ENCODE data around the gene OGFOD3.
"Not testable (repeated sequence)": the region's sequence is repeated elsewhere in the genome, so short reads cannot be mapped to it uniquely, and the experiment has no call there.

The OGFOD3 gene

DNA sequence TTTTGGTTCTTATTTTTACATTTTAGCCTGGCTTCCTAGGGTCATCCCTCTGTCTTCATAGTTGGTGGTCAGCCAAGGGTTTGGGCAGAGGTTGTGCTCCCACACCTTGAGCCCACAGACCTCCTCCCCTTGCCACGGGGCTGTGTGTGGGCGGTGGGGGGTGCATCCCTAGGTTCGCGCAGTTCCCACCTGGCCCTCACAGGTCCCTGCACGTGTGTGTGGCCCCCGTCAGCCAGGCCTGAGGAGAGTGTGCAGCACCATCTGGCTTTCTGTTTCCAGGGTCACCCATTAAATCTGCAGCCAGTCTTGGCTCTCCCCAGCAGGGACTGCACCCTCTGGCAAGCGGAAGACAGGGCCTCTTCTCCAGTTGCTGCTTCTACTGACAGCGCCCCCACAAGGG is 13.6 kb upstream of the OGFOD3 start:
- no peak for DNase-seq

DNA sequence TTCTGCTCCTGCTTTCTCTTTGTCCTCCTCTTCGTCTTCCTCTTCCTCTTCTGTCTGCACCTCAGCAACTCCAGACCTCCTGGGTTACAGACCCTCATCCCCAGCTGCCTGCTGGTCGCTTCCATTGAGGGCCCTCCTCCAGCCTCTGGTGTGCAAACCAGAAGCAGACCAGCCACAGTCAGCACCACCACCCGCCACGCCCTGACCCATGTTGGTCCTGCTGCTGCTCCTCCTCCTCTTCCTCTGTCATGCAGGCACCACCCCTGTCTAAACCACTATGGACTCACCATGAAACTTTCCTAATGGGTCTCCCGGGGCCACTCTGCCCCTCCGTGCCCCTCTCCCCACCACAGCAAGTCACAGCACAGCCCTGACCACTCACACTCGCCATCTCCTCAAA is 11.4 kb upstream of the OGFOD3 start:
- DNase-seq, result no peak

DNA sequence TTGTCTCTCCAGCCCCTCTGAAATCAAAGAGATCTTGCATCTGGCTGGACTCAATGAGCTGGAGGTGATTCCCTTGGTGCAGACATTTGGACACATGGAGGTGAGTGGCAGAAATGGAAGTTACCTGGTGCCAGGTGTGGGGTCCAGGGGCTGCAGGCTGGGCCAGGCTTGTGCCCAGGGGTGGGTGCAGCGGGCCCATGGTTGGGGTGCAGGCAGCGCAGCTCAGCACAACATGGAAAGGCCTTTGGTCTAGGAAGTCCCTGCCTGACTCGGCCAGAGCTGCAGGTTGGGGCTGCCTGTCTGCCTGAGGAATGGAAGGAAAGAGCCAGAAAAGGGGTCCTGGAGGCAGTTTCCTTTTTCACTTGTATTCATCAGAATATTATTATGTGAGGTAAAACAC is 10.2 kb upstream of the OGFOD3 start:
- DNase-seq, result no peak

DNA sequence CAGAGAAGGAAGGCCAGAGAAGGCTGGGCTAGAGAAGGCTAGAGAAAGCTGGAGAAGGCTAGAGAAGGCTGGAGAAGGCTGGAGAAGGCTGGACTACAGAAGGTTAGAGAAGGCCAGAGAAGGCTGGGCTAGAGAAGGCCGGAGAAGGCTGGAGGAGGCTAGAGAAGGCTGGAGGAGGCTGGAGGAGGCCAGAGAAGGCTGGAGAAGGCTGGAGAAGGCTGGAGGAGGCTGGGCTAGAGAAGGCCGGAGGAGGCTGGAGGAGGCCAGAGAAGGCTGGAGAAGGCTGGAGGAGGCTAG is 6.4 kb upstream of the OGFOD3 start:
- DNase-seq, result no peak

DNA sequence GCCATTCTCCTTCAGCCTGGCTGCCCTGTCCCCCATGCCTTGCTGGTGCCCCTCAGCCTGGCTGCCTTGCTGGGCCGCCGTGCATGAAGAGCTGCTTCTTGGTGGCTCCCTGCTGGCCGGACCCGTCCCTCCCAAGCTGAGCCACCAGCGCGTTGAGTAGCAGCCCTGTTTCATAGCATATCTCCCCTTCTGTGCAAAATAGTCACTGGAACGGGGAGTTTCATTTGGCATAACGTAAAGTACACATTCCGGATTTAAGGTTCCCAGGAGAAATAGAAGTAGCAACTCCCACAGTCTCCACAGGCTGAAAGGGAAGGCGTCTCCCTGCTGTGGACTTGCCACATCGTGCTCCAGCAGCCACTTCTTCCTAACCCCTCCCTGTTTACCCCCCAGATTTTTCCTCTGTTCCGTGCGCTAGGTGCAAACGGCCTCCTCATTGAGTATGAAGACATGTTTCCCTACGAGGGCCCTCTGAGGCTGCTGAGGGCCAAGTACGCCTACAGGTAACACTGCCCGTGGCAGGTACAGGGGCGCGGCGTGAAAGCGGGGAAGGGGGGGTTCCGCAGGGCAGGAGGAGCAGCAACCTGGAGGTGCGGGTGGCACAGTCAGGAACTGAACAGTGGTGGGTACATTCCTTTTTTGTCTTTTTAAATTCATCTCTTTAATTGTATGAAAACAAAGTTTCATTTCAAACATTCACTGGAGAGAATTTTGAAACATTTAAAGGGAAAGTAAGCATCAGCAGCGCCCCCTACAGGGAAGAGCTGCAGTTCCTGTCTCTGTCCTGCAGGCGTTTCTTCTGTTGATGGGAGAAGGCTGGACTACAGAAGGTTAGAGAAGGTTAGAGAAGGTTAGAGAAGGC is 5.8 kb upstream of the OGFOD3 start:
- peak; percentile 61 for DNase-seq

DNA sequence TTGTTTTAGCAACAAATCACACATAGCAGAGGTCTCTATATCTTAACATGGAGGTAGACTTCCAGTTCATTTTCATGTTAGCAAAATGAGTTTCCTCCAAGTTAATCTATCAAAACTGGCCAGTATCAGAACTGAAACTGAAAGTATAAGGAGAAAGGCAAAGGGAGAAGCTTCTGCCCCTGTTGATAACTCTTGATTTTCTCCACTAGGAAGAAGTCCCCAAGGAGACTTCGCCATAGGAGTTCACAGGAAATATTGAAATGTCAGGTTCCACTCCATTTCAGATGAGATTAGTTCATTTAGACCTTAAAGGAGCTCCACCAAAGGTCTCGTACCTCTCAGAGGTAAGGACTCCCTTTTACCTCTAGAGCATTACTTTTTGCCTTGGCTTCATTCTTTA is 1.2 kb upstream of the OGFOD3 start:
- no peak for DNase-seq

DNA sequence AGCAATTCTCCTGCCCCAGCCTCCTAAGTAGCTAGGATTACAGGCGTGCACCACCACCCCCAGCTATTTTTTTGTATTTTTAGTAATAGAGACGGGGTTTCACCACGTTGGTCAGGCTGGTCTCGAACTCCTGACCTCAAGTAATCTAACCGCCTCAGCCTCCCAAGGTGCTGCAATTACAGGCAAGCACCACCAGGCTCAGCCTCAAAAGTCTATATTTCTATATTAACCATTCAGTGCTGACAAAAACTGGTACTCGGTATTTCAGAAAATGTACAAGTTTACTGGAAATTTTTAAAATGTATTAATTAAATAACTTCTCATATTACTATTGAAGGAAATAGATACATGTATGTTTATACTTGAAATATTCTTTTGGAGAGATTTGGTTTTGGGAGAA is 1.6 kb downstream of the OGFOD3 start:
- DNase-seq, result no peak

DNA sequence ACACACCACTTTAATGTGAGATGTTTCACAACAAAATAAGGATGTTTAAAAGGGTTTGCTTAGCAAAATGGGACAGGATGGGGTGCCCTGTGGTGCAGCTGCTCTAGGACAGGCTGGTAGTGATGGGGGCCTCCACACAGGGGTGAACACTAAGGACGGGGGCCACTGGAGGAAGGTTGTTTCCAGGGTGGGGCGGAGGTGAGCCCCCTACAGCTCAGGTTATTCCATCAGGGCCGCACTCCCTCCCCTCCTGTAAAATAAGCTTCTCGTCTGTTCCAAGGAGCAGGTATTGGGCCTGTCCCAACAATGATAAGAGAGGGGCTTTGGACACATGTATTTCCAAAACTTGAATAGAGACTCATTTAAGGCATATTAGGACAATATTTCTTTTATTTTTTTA is 2.1 kb downstream of the OGFOD3 start:
- DNase-seq, result no peak

DNA sequence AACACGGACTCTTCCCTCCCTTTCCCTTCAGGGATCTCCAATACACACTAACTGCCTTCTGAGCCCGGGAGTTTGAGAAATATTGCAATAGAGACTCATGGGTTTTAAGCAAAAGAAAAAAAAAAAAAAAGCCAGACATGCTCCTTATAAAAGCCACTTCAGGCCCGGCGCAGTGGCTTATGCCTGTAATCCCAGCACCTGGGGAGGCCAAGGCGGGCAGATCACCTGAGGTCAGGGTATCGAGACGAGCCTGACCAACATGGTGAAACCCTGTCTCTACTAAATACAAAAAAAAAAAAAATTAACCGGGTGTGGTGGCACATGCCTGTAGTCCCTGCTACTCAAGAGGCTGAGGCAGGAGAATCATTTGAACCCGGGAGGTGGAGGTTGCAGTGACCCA is 2.6 kb downstream of the OGFOD3 start:
- DNase-seq, result no peak

DNA sequence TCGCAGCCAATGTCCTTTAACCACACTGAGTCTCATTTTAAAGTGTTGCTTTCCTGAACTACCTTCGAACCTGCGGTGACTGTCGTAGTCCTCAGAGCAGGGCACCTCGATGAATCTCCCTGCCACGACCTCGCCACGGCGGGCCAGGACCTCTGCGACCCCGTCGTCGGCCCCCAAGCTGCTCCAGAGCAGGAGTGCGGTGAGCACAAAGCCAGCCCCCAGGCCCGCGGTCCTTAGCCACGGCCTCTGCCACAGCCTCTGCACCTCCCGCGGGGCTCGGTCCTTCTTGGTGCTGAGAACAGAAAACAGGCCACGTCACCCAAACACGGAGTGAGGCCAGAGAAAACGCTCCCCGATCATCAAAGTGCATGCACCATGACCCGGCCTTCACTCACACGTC is 3.0 kb downstream of the OGFOD3 start:
- DNase-seq, result no peak

DNA sequence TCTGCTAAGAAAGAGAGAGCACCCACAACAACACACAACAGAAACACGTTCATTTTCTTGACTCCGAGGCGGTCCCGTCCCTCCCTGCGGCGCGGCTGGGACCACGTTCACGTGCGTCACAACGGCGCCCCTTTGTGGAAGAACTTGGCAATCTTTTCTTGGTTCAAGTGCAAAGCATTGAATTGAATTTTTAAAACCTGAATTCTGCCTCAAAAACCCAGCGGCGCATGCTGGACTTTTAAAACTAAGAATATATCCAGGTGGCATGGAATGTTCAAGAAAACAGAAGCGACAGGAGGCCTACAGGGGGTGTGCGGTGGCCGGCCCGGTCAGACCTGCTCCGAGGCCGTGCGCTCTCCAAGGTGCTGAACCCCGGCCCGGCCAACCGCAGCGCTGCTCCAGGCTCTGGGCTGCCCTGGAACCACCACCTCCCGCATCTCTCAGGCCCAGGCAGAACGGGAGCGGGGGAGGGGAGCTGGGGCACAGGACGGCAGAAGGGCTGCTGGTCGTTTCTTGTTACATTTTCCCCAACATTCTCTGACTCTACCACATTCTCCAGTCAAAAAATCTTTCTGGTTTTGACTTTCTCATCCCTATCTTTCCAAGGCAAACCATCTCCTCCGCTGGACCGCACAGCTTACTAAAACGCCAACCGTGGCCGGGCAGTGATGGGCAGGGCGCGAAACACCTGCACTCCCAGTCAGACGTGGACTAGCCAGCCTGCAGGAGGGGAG is 3.7 kb downstream of the OGFOD3 start:
- peak; percentile 79 for DNase-seq

DNA sequence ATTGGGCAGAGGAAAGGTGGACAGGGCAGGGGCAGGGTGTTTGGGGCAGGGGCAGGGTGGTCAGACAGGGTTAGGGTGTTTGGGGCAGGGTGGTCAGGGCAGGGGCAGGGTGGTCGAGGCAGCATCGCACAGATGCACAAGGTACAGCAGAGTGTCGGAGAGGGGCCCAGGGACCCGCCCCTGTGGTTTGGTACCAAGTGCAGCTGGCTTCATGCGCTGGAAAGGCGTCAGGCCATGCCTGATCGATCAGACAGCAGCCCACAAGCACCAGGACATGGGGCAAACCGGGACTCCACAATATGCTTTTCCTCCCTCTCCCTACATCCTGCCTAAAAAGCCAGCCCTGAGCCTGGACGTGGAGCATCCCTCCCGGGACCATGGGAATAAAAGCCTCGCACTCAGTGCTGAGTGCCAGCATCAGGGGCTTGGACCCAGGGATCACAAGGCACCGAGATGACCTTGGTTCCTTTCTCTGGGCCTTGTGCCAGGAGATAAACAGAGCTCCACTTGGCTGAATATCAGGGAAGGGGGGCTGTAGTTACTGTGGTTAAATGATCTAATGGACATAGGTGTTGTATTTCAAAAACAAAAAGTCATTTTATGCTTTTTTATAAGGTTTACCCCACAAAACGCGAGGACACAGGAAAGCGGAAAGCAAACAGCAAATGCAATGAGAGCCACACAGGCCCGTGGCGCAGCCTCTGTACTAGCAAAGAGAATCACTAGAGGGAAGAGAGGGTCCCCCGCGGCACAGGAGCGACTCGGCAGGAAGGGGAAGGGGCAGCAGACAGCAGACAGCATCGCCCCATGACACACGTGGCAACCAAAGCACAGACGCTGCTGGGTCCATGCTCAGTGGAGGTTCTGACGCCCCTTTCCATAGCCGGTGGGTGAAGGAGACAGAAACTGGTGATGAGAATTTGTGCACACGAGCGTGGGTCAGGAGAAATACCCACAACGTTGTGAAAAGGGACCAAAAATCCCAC is 5.6 kb downstream of the OGFOD3 start:
- DNase-seq, result no peak

DNA sequence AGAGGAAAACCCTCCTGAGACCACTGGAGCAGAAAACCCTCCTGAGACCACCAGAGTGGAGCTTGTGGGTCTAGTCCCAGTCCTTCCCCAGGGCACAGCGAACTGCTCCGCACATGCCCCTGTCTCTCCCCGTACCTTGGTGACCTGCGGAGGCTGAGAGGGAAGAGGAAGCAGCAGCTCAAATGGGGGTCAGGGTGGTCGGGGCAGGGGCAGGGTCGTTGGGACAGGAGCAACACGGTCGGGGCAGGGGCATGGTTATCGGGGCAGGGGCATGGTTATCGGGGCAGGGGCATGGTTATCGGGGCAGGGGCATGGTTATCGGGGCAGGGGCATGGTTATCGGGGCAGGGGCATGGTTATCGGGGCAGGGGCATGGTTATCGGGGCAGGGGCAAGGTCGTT is 6.3 kb downstream of the OGFOD3 start:
- DNase-seq, result not testable (repeated sequence)

DNA sequence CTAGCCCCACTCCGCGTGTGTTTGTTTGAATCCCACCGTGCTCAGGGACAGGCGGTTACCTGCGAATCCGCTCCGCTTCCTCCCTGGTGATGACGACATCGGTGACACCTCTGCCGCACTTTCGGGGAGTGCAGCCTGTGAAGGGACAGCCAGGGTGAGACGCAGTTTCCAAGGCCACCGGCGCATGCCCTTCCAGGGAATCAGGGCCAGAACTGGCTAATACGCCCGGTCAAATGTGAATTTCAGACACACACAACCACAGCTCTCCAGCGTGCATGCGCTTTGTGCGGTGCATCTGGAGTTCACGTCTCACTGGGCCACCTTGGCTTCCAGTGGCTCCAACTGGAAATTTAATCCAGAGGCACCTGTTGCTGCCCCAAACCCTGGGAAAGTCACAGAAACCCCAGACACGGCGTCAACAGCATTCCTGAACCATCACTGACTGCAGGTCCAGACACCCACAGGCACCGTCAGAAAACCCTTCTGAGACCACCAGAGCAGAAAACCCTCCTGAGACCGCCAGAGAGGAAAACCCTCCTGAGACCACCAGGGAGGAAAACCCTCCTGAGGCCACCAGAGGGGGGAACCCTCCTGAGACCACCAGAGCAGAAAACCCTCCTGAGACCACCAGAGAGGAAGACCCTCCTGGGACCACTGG is 6.9 kb downstream of the OGFOD3 start:
- no peak for DNase-seq

DNA sequence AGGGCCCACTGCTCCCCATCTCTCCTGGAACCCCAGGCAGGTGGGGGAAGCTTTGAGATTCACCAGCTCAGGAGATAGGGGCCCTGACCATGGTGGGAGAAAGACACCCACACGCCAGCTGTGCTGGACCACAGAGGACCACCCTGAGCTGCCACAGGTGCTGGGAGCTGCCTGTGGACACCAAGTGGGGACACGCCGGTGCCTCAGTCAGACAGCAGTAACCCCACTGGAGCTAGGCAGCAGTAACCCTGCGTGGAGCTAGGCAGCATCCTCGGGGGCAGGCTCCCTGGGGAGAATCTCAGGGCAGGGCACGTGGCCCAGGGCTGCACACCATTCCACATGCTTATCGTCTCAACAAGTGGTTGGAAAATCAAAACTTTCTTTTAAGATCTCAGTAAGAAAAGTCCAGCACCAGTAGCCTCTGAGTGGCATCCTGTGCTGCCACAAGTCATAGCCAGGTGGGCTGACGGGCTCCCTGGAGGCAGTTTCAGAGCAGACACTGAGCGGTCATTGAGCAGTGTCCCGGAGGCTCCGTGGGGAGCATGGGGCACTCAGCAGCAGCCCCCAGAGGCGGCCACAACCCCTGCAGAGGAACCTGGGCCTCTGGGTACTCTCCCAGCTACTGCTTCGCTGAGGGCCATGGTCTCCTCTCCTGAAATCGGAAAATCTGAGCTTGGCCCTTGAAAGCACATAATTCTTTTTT is 8.2 kb downstream of the OGFOD3 start:
- no peak for DNase-seq

DNA sequence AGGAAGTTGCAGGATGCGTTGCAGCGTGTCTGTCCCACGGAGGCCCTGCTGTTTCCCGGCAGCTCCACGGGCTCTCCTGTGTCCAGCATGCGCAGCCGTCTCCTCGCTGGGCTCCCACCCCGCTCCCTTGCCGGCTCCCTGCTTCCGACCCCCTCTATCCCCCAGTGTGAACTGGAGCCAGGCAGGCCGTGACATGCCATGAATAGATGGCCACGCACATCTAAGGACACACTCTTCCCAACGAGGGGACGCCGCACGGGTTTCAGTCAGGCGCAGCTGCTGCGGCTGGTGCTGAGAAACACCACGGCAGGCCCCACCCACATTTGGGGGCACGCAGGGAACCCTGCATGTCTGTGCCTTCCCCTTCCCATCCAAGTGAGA is 9.5 kb downstream of the OGFOD3 start:
- DNase-seq, result no peak

DNA sequence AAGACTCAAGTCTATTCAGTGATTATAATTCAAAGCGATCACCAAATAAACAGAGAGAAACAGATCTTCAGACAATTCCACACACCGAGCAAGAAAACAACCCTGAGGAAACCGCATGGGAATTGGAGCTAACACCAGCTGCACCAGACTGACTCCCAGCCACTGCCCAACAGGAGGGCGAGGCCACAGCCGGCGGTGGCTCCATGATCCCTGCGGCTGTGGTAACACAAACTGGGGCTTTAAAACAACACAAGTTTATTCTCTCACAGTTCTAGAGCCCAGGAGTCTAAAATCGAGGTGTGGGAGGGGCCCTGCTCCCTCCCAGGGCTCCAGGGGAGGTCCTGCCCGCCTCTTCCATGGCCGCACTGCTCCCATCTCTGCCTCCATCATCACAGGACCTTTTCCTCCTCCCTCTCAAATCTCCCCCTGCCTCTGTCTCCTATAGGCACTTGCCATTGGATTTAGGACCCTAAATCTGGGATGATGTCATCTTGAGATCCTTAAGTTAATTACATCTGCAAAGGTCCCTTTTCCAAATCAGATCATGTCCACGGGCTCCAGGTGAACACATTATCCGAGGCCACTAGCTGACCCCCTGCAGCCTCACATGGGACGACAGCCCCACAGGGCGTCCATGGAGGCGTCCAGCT is 10.0 kb downstream of the OGFOD3 start:
- DNase-seq, result no peak

DNA sequence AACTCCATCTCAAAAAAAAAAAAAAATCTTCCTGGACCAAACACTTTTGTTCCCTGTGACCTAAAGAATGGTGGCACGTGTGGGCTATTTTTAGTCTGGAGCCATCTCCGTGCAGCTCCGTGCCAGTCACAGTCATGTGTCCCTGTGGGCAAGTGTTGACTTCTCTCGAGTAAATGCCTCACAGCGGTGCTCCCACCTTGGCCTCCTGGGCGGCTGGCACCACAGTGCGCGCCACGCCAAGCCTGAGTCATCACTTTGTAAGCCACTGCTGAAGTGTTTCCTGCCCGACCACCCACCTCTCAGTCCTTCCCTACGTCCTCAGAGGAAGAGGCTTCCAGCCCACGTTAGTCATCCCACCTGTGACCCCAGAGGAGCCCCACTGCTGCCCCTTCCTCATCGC is 11.1 kb downstream of the OGFOD3 start:
- DNase-seq, result no peak

DNA sequence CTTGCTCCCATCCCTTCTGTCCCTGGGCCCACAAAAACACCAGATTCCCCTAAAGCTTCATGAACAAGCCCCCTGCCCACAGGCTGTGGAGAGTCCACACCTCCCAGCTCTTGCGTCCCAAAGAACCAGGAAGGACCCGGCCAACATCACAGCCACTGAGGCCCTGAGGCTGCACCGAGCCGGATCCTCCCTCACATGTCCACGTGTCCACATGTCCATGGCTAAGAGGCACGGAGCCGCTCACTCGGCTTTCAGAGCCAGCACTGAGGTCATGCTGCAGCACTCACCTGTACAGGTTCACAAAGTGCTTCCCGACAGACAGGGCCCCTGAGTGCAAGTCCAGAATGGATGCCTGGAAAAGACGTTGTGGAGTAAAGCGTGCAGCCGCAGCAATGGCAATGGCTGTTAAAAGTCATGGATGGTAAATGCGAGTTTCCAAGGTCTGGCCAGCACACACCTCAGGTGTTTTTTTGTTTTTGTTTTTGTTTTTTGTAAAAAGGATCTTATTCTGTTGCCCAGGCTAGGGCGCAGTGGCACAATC is 12.2 kb downstream of the OGFOD3 start:
- DNase-seq, result no peak

DNA sequence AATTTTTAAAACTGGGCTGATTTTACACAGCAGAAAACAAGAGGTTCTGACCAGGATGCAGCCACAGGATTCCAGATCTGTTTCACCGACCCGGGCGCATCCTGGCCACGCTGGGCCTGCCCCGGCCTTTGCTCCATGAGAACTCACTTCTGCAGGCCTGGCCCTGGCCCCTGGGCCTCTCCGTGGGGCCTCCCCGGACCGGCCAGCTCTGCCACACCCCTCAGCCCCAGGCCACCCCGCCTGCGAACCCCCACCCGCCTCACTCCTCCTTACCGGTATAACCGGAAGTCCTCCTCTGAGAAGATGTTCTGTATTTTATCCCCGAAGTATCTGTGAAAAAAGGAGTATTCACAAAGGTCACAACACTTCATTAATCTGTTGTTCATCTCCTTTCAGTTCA is 13.3 kb downstream of the OGFOD3 start:
- DNase-seq, result no peak

Data from activated naive CD4-positive, alpha-beta T cell treated with anti-CD3 and anti-CD28 coated beads, Interleukin-2, amount 50 U/mL, for 16 hours (primary cell).